DOHH2 (cell line): Measurements from ENCODE around the gene EGR1.

Source experiments
- H3F3A ChIP-seq: fragments of 200-600 bp; sonication (generic), shearing (Covaris generic); 2 replicates; pipeline ENCODE4 v1.6.0; 2016; ENCODE audit warnings: antibody characterized with exemption, mild to moderate bottlenecking; ENCODE audit not compliant: control insufficient read depth, insufficient read depth
- H3K27ac ChIP-seq: fragments of 200-600 bp; sonication (generic); 2 replicates; pipeline ENCODE4 v1.5.1; 2014; ENCODE audit warnings: low read depth, mild to moderate bottlenecking, low read length, moderate library complexity
- H3K27me3 ChIP-seq: fragments of 200-600 bp; sonication (generic); 2 replicates; pipeline ENCODE4 v1.6.1; 2014; ENCODE audit warnings: mild to moderate bottlenecking, low read length, mixed read lengths; ENCODE audit not compliant: control insufficient read depth
- H3K36me3 ChIP-seq: fragments of 200-600 bp; sonication (generic); 2 replicates; pipeline ENCODE4 v1.6.1; 2014; ENCODE audit warnings: mild to moderate bottlenecking, low read length, moderate library complexity, mixed read lengths; ENCODE audit not compliant: control insufficient read depth
- H3K4me1 ChIP-seq: fragments of 200-600 bp; sonication (generic); 2 replicates; pipeline ENCODE4 v1.6.1; 2014; ENCODE audit warnings: mild to moderate bottlenecking, low read length, mixed read lengths; ENCODE audit not compliant: control insufficient read depth
- H3K4me2 ChIP-seq: fragments of 200-600 bp; sonication (generic); 2 replicates; pipeline ENCODE4 v1.6.0; 2014; ENCODE audit warnings: mild to moderate bottlenecking, low read length, moderate library complexity
- H3K4me3 ChIP-seq: fragments of 200-600 bp; sonication (generic); 2 replicates; pipeline ENCODE4 v1.5.1; 2014; ENCODE audit warnings: mild to moderate bottlenecking, low read length, mixed read lengths
- H3K79me2 ChIP-seq: fragments of 200-600 bp; sonication (generic); 2 replicates; pipeline ENCODE4 v1.6.1; 2014; ENCODE audit warnings: mild to moderate bottlenecking, low read length, mixed read lengths; ENCODE audit not compliant: control insufficient read depth
- H3K9me2 ChIP-seq: fragments of 200-600 bp; sonication (generic); replicated peaks from 2 replicates; pipeline ENCODE4 v1.6.1; 2014; ENCODE audit warnings: mild to moderate bottlenecking, low read length, mixed read lengths; ENCODE audit not compliant: control insufficient read depth
- H3K9me3 ChIP-seq: fragments of 200-600 bp; sonication (generic); 2 replicates; pipeline ENCODE4 v1.6.1; 2014; ENCODE audit warnings: antibody characterized with exemption, low read length, mixed read lengths; ENCODE audit not compliant: control insufficient read depth, insufficient read depth
- H4K20me1 ChIP-seq: fragments of 200-600 bp; sonication (generic); 2 replicates; pipeline ENCODE4 v1.6.0; 2014; ENCODE audit warnings: low read depth, mild to moderate bottlenecking, antibody characterized with exemption, low read length, moderate library complexity; ENCODE audit not compliant: control insufficient read depth, insufficient read depth
- CTCF ChIP-seq: fragments of 200-600 bp; sonication (generic); IDR thresholded peaks from one replicate; pipeline ENCODE4 v1.5.1; 2014; ENCODE audit warnings: antibody characterized with exemption, mild to moderate bottlenecking, low read depth, low read length; ENCODE audit not compliant: poor library complexity, severe bottlenecking
- EZH2phosphoT487 ChIP-seq: fragments of 200-600 bp; sonication (generic); IDR thresholded peaks from 2 replicates; pipeline ENCODE4 v1.6.1; 2017; ENCODE audit warnings: borderline replicate concordance, mild to moderate bottlenecking, antibody characterized with exemption, low read length, moderate library complexity, mixed read lengths

EGR1 gene

GRCh38 chr5:138495351-138495750, 30.1 kb downstream of the EGR1 start:
- peaks cover 11% of the 10 kb centered on the region for H3K4me1 ChIP-seq
- no peak overlapping the region for H3K4me3 ChIP-seq
- no peak overlapping the region for H3K4me2 ChIP-seq
- TF ChIP-seq CTCF (no peak), EZH2phosphoT487 (no peak)
- no peaks in the 10 kb centered on the region for H3K9me3 ChIP-seq
- H3K9me2 ChIP-seq: no peaks in the 10 kb centered on the region
- H3K36me3 ChIP-seq: no peaks in the 10 kb centered on the region
- 0 out of 2 replicates have a peak, but pooled peaks cover 3% of the 10 kb centered on the region for H4K20me1 ChIP-seq
- H3F3A ChIP-seq: no peaks in the 10 kb centered on the region
- no peak overlapping the region for H3K27ac ChIP-seq
- H3K79me2 ChIP-seq: no peaks in the 10 kb centered on the region
- H3K27me3 ChIP-seq: peaks cover 23% of the 10 kb centered on the region

GRCh38 chr5:138498376-138498775, 33.1 kb downstream of the EGR1 start:
- Histone ChIP-seq H3K4me1 (no peaks in the 10 kb centered on the region), H3K27me3 (no peaks in the 10 kb centered on the region), H3F3A (peaks cover 1% of the 10 kb centered on the region; the same call in 1 of the 2 replicates), H3K79me2 (no peaks in the 10 kb centered on the region), H3K9me3 (no peaks in the 10 kb centered on the region), H3K4me3 (no peak overlapping the region), H3K9me2 (no peaks in the 10 kb centered on the region), H3K36me3 (no peaks in the 10 kb centered on the region), H3K4me2 (no peak overlapping the region), H3K27ac (no peak overlapping the region), H4K20me1 (no peaks in the 10 kb centered on the region)
- TF ChIP-seq CTCF (no peak), EZH2phosphoT487 (no peak)

- no peak overlapping the region for H3K4me3 ChIP-seq
- H3K36me3 ChIP-seq: peaks cover 9% of the 10 kb centered on the region
- peaks cover 10% of the 10 kb centered on the region; the same call in 1 of the 2 replicates for H3F3A ChIP-seq
- no peaks in the 10 kb centered on the region for H3K79me2 ChIP-seq
- no peaks in the 10 kb centered on the region for H3K27me3 ChIP-seq
- no peaks in the 10 kb centered on the region for H3K4me1 ChIP-seq
- TF ChIP-seq CTCF: no peak
- no peak for TF ChIP-seq EZH2phosphoT487
- no peaks in the 10 kb centered on the region for H4K20me1 ChIP-seq
- H3K27ac ChIP-seq: no peak overlapping the region
- H3K4me2 ChIP-seq: no peak overlapping the region
- H3K9me3 ChIP-seq: no peaks in the 10 kb centered on the region
- no peaks in the 10 kb centered on the region for H3K9me2 ChIP-seq
These were observed 36.8 kb downstream of the EGR1 start for GRCh38 chr5:138502121-138502520.

- Histone ChIP-seq H3K9me2 (no peaks in the 10 kb centered on the region), H4K20me1 (no peaks in the 10 kb centered on the region), H3F3A (peaks cover 10% of the 10 kb centered on the region; the same call in 1 of the 2 replicates), H3K4me1 (no peaks in the 10 kb centered on the region), H3K36me3 (peaks cover 13% of the 10 kb centered on the region), H3K4me3 (no peak overlapping the region), H3K27ac (no peak overlapping the region), H3K9me3 (no peaks in the 10 kb centered on the region), H3K4me2 (no peak overlapping the region), H3K79me2 (no peaks in the 10 kb centered on the region), H3K27me3 (no peaks in the 10 kb centered on the region)
- TF ChIP-seq CTCF (no peak), EZH2phosphoT487 (no peak)
These were observed 37.2 kb downstream of the EGR1 start for GRCh38 chr5:138502521-138502920.
